Mesodermal cell (in vitro differentiated cells): ENCODE measurements around the gene TRERF1.

Source experiments
- H3K27ac ChIP-seq: 2 replicates; pipeline ENCODE4 v1.7.0; 2013; ENCODE audit warnings: mild to moderate bottlenecking, low read depth, low read length, moderate library complexity; ENCODE audit not compliant: severe bottlenecking
- H3K36me3 ChIP-seq: 2 replicates; pipeline ENCODE4 v1.7.1; 2013; ENCODE audit warnings: mild to moderate bottlenecking, low read length, moderate library complexity; ENCODE audit not compliant: control insufficient read depth, insufficient read depth
- H3K4me1 ChIP-seq: one replicate; pipeline ENCODE4 v1.7.1; 2013; ENCODE audit warnings: mild to moderate bottlenecking, low read length; ENCODE audit not compliant: insufficient read depth, control insufficient read depth, poor library complexity, severe bottlenecking
- H3K4me3 ChIP-seq: 2 replicates; pipeline ENCODE4 v1.7.0; 2013; ENCODE audit warnings: low read length, control low read depth, mild to moderate bottlenecking; ENCODE audit not compliant: insufficient read depth, poor library complexity, severe bottlenecking; ENCODE audit errors: extremely low read depth
- H3K9me3 ChIP-seq: 2 replicates; pipeline ENCODE4 v1.7.1; 2013; ENCODE audit warnings: mild to moderate bottlenecking, low read length, moderate library complexity; ENCODE audit not compliant: control insufficient read depth
- WGBS, 2 experiments: methylation state at CpG; one replicate each; pipeline ENCODE4 v1.1.5; 2013; ENCODE audit warnings: missing lambda C conversion rate in 2 of 2; ENCODE audit not compliant: insufficient coverage in 2 of 2; 5-methylcytosine and 5-hydroxymethylcytosine counted together

Gene TRERF1

GRCh38 chr6:42188406-42188805 is 263.3 kb downstream of the TRERF1 start:
- no peak overlapping the region for H3K27ac ChIP-seq
- WGBS, 2 experiments = 89 to 94% methylated on average over 3 to 5 of the region's 6 CpGs
- no peaks in the 10 kb centered on the region for H3K36me3 ChIP-seq
- peaks cover 2% of the 10 kb centered on the region for H3K4me1 ChIP-seq
- H3K4me3 ChIP-seq = no peak overlapping the region
- no peaks in the 10 kb centered on the region for H3K9me3 ChIP-seq

GRCh38 chr6:42185597-42185996 is 266.1 kb downstream of the TRERF1 start:
- no peak overlapping the region for H3K4me3 ChIP-seq
- no peaks in the 10 kb centered on the region for H3K9me3 ChIP-seq
- WGBS, 2 experiments = 76 to 77% methylated on average over 8 to 10 of the region's 10 CpGs
- H3K4me1 ChIP-seq = no peaks in the 10 kb centered on the region
- H3K36me3 ChIP-seq = no peaks in the 10 kb centered on the region
- H3K27ac ChIP-seq = no peak overlapping the region

- Histone ChIP-seq H3K4me3 (no peak overlapping the region), H3K4me1 (no peaks in the 10 kb centered on the region), H3K27ac (no peak overlapping the region), H3K9me3 (no peaks in the 10 kb centered on the region), H3K36me3 (no peaks in the 10 kb centered on the region)
- 83 to 90% methylated on average over 2 to 3 of the region's 4 CpGs for WGBS, 2 experiments
These were observed 267.3 kb downstream of the TRERF1 start for GRCh38 chr6:42184475-42184874.

GRCh38 chr6:42182101-42182500 is 269.6 kb downstream of the TRERF1 start:
- no peak overlapping the region for H3K4me3 ChIP-seq
- WGBS, 2 experiments = 78 to 83% methylated on average over 3 to 4 of the region's 5 CpGs
- H3K9me3 ChIP-seq = no peaks in the 10 kb centered on the region
- H3K36me3 ChIP-seq = no peaks in the 10 kb centered on the region
- H3K4me1 ChIP-seq = no peaks in the 10 kb centered on the region
- no peak overlapping the region for H3K27ac ChIP-seq

GRCh38 chr6:42179945-42180313 is 271.8 kb downstream of the TRERF1 start:
- H3K4me3 ChIP-seq = no peak overlapping the region
- WGBS, 2 experiments = 80 to 96% methylated on average over 3 of the region's 3 CpGs
- H3K9me3 ChIP-seq = no peaks in the 10 kb centered on the region
- no peak overlapping the region for H3K27ac ChIP-seq
- H3K4me1 ChIP-seq = no peaks in the 10 kb centered on the region
- no peaks in the 10 kb centered on the region for H3K36me3 ChIP-seq

GRCh38 chr6:42179261-42179944 is 272.3 kb downstream of the TRERF1 start:
- Histone ChIP-seq H3K9me3 (no peaks in the 10 kb centered on the region), H3K36me3 (no peaks in the 10 kb centered on the region), H3K4me1 (no peaks in the 10 kb centered on the region), H3K27ac (no peak overlapping the region), H3K4me3 (no peak overlapping the region)
- WGBS, 2 experiments = 92 to 93% methylated on average over 14 to 17 of the region's 20 CpGs

- H3K9me3 ChIP-seq = no peaks in the 10 kb centered on the region
- no peaks in the 10 kb centered on the region for H3K36me3 ChIP-seq
- WGBS, 2 experiments = 17 to 26% methylated on average over 21 to 25 of the region's 27 CpGs
- H3K27ac ChIP-seq = no peak overlapping the region
- no peak overlapping the region for H3K4me3 ChIP-seq
- no peaks in the 10 kb centered on the region for H3K4me1 ChIP-seq
These were observed 274.0 kb downstream of the TRERF1 start for GRCh38 chr6:42177514-42178364.

GRCh38 chr6:42176981-42177380 is 274.7 kb downstream of the TRERF1 start:
- Histone ChIP-seq H3K9me3 (no peaks in the 10 kb centered on the region), H3K4me3 (no peak overlapping the region), H3K4me1 (no peaks in the 10 kb centered on the region), H3K36me3 (no peaks in the 10 kb centered on the region), H3K27ac (no peak overlapping the region)

GRCh38 chr6:42175860-42176259 is 275.9 kb downstream of the TRERF1 start:
- no peak overlapping the region for H3K4me3 ChIP-seq
- H3K36me3 ChIP-seq = no peaks in the 10 kb centered on the region
- WGBS, 2 experiments = 57 to 90% methylated on average over 3 to 5 of the region's 5 CpGs
- H3K9me3 ChIP-seq = no peaks in the 10 kb centered on the region
- no peaks in the 10 kb centered on the region for H3K4me1 ChIP-seq
- H3K27ac ChIP-seq = no peak overlapping the region
